ENCODE measurements around the gene ZNF670.
"Not testable (repeated sequence)": the region's sequence is repeated elsewhere in the genome, so short reads cannot be mapped to it uniquely, and the experiment has no call there.

Gene ZNF670

GRCh38 chr1:247043406-247043805 lies 35.2 kb downstream of the ZNF670 start:
- no peak for DNase-seq (ENCODE audit: low spot score)

GRCh38 chr1:247037511-247038320 lies 40.9 kb downstream of the ZNF670 start:
- no peak for DNase-seq (ENCODE audit: low spot score)

DNA sequence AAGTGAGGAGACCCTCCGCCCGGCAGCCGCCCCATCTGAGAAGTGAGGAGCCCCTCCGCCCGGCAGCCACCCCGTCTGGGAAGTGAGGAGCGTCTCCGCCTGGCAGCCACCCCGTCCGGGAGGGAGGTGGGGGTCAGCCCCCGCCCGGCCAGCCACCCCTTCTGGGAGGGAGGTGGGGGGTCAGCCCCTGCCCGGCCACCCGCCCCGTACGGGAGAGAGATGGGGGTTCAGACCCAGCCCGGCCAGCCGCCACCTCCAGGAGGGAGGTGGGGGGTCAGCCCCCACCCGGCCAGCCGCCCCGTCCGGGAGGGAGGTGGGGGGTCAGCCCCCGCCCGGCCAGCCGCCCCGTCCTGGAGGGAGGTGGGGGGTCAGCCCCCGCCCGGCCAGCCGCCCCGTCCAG lies 46.3 kb downstream of the ZNF670 start:
- DNase-seq (ENCODE audit: low spot score), result not testable (repeated sequence)

Measured in CD4-positive, alpha-beta T cell treated with Interleukin-15 for 4 hours (primary cell).